GM10266 (cell line): Measurements from ENCODE around the gene TMEM208.

Experiments
- DNase-seq: peaks from one replicate; pipeline ENCODE4 v3.0.0; 2012; ENCODE audit errors: extremely low spot score
- TF ChIP-seq, protein P1 (sequence below): IDR thresholded peaks from 2 replicates; pipeline ENCODE4 v1.5.1; 2012; ENCODE audit warnings: mild to moderate bottlenecking, low read depth; ENCODE audit not compliant: control insufficient read depth, insufficient read depth; ENCODE audit errors: missing control alignments

Gene TMEM208

DNA sequence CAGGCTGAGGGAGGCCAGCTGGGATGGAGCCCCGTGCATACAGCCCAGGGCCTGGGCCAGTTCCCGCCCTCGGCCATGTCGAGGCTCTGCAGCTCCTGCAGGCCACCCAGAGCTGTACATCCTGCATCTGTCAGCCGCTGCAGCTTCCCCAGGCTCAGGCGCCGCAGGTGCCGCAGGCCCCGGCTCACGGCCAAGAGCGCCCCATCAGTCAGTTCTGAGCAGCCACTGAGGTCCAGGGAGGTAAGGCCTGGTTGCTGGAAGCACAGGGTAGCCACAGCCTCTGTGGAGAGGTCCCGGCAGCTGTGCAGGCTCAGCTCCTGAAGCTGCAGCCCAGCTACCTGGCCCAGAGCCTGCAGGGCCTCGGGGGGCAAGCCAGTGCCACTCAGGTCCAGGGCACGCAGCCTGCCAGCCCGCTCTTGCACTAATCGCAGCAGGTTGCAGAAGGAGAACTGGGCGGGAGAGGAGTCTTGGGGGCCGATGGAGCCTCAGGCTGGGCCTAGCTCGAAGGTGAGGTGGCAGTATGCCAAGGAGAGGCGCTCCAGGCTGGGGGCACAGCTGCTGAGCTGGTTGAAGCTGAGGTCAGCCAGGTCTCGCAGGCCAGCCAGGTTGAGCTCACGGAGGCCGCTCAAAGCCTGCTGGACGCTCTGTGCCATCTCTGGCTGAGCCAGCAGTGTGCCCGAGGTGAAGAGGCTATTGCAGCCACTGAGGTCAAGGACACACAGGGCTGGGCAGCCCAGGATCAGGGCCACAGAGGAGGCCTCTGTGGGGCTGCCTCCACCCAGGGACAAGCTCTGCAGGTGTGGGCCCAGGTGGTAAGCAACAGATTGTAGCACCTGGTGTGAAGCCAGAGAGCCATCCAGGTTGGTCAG, 16.6 kb upstream of the TMEM208 start:
- no peak for DNase-seq
- TF ChIP-seq, protein P1, sequence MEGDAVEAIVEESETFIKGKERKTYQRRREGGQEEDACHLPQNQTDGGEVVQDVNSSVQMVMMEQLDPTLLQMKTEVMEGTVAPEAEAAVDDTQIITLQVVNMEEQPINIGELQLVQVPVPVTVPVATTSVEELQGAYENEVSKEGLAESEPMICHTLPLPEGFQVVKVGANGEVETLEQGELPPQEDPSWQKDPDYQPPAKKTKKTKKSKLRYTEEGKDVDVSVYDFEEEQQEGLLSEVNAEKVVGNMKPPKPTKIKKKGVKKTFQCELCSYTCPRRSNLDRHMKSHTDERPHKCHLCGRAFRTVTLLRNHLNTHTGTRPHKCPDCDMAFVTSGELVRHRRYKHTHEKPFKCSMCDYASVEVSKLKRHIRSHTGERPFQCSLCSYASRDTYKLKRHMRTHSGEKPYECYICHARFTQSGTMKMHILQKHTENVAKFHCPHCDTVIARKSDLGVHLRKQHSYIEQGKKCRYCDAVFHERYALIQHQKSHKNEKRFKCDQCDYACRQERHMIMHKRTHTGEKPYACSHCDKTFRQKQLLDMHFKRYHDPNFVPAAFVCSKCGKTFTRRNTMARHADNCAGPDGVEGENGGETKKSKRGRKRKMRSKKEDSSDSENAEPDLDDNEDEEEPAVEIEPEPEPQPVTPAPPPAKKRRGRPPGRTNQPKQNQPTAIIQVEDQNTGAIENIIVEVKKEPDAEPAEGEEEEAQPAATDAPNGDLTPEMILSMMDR = no peak

DNA sequence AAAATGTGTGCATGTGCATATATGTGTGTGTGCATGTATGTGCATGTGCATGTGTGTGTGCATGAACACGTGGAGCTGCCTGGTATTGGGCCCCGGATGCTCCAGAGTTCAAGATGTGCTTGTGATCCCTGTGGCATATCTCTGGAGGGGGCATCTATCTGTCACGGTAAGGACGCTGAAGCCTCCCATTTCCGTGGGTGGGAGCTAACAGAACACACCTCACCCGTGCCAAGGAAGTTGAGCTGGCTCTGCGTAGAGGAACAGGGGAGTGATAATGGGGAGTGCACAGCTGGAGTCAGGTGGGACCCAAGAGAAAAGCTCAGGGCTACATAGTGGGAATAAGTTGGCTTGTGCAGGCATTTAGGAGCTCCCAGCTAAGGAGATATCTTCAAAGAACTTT, 15.3 kb upstream of the TMEM208 start:
- DNase-seq = no peak
- TF ChIP-seq, protein P1 = no peak

- TF ChIP-seq, protein P1 = no peak
- DNase-seq = no peak
Measured at GRCh38 chr16:67212766-67213165, 14.2 kb upstream of the TMEM208 start.

- DNase-seq = no peak
- TF ChIP-seq, protein P1 = no peak
Measured at GRCh38 chr16:67213197-67214019, 13.5 kb upstream of the TMEM208 start.

DNA sequence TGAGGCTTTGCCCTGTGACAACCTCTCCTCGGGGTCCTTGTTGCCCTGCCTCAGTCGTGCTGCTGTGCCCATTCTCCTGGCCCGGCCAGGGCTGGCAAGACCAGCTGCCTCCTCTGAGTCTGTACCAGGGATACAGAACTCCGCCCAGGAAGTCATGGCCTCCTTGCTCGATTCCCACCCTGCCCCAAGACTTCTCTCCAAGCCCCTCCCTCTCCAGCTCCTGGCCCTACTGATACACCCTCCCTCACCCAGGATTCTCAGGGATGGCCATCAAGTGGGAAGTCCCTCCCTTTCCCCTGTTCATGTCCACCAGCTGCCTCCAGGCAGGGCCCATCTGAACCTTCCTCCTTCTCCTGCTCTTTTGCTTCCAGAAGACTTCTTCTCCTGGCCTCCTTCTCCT, 11.2 kb upstream of the TMEM208 start:
- TF ChIP-seq, protein P1 = no peak
- no peak for DNase-seq

- TF ChIP-seq, protein P1 = no peak
- no peak for DNase-seq
Measured at GRCh38 chr16:67216612-67217490, 10.1 kb upstream of the TMEM208 start.
